HepG2 (cell line): ENCODE results near the gene ZBTB46. TPM values are rescaled to one million over a fixed set of nuclear protein-coding genes. Genes with fewer than 3 reads are reported as not detected.
A peak's percentile ranks its signal among the peaks of the same experiment; 100 is the strongest.

Source experiments
- ATRX ChIP-seq: sonication (generic); formaldehyde crosslinking; IDR thresholded peaks from 2 replicates; pipeline ENCODE4 v1.4.0; 2020; ENCODE audit warnings: missing genetic modification reagents, borderline replicate concordance
- GABPB1 ChIP-seq: IDR thresholded peaks from 2 replicates; pipeline ENCODE4 v1.6.1; 2016; ENCODE audit warnings: mild to moderate bottlenecking, missing genetic modification reagents, moderate library complexity, missing compliant biosample characterization
- HNRNPUL1 ChIP-seq: fragments of 200-400 bp; formaldehyde crosslinking; IDR thresholded peaks from 2 replicates; pipeline ENCODE4 v1.6.1; 2017; ENCODE audit warnings: low read depth, mild to moderate bottlenecking, low read length, moderate library complexity
- MAFF ChIP-seq: IDR thresholded peaks from 2 replicates; pipeline ENCODE4 v1.6.1; 2011; ENCODE audit warnings: low read depth, low read length, improper control_type of control experiment
- MAFK ChIP-seq, 2 experiments: IDR thresholded peaks in 1 of 2; conservative IDR thresholded peaks in 1 of 2; 2 replicates each; pipeline ENCODE4 v1.6.1; 2011; ENCODE audit warnings: improper control_type of control experiment in 2 of 2, low read length in 2 of 2
- NR2F1 ChIP-seq, 2 experiments: fragments of 450-650 bp in 1 of 2; formaldehyde crosslinking in 1 of 2; IDR thresholded peaks; 2 replicates each; pipeline versions ENCODE4 v1.5.0 to v1.6.1; 2016 to 2020; ENCODE audit warnings: mild to moderate bottlenecking in 1 of 2, missing compliant biosample characterization in 1 of 2, missing genetic modification reagents in 1 of 2, moderate library complexity in 1 of 2
- PHF21A ChIP-seq: sonication (generic); formaldehyde crosslinking; IDR thresholded peaks from 2 replicates; pipeline ENCODE4 v1.5.0; 2020; ENCODE audit warnings: mild to moderate bottlenecking, missing genetic modification reagents
- POLR2G ChIP-seq: fragments of 200-400 bp; formaldehyde crosslinking; IDR thresholded peaks from 2 replicates; pipeline ENCODE4 v1.6.1; 2018; ENCODE audit warnings: mild to moderate bottlenecking, low read depth, low read length, moderate library complexity
- SRSF4 ChIP-seq: fragments of 200-400 bp; formaldehyde crosslinking; IDR thresholded peaks from one replicate; pipeline ENCODE4 v1.6.1; 2018; ENCODE audit warnings: mild to moderate bottlenecking, low read depth, low read length, moderate library complexity; ENCODE audit not compliant: poor library complexity, severe bottlenecking
- ZMAT3 ChIP-seq: sonication (generic); formaldehyde crosslinking; conservative IDR thresholded peaks from 2 replicates; pipeline ENCODE4 v1.7.0; 2021; ENCODE audit warnings: missing genetic modification reagents
- ZNF768 ChIP-seq: sonication (generic); formaldehyde crosslinking; IDR thresholded peaks from 2 replicates; pipeline ENCODE4 v1.4.0; 2020; ENCODE audit warnings: missing genetic modification reagents
- ZSCAN29 ChIP-seq: sonication (generic); formaldehyde crosslinking; conservative IDR thresholded peaks from 2 replicates; pipeline ENCODE4 v1.4.0; 2020; ENCODE audit warnings: mild to moderate bottlenecking, missing genetic modification reagents
- polyA plus RNA-seq, 8 experiments: library from polyadenylated mRNA; depleted of rRNA in 3 of 8; stranded (reverse) in 7 of 8; unstranded in 1 of 8; fragments of >200 nt; fragmentation: Illumina TruSeq in 4 of 8; extraction: Trizol in 4 of 8; gene quantifications; 2 replicates each; pipeline versions ENCODE4 v1.2.1 to v1.2.3, GENCODE V29; 2011 to 2016; ENCODE audit warnings: low read depth in 4 of 8, missing spikeins in 1 of 8, mixed read lengths in 1 of 8; ENCODE audit not compliant: insufficient read depth in 1 of 8
- total RNA-seq, 5 experiments: library from RNA; depleted of rRNA; stranded (reverse); fragments of >200 nt; fragmentation: Illumina TruSeq; extraction: Trizol; gene quantifications; 2 replicates each; pipeline ENCODE4 v1.2.3, GENCODE V29; 2016; ENCODE audit warnings: low read depth in 1 of 5
- TF ChIP-seq, protein P1 (sequence below): sonication (generic); formaldehyde crosslinking; IDR thresholded peaks from 2 replicates; pipeline ENCODE4 v1.5.0; 2020; ENCODE audit warnings: missing genetic modification reagents, mild to moderate bottlenecking, borderline replicate concordance
- TF ChIP-seq, protein P2 (sequence below): sonication (generic); formaldehyde crosslinking; IDR thresholded peaks from 2 replicates; pipeline ENCODE4 v1.5.1; 2020; ENCODE audit warnings: mild to moderate bottlenecking, missing genetic modification reagents, moderate library complexity
- TF ChIP-seq, protein P3 (sequence below): sonication (generic); formaldehyde crosslinking; conservative IDR thresholded peaks from 2 replicates; pipeline ENCODE4 v1.4.0; 2020; ENCODE audit warnings: mild to moderate bottlenecking, missing genetic modification reagents, moderate library complexity
- TF ChIP-seq, protein P4 (sequence below): sonication (generic); formaldehyde crosslinking; IDR thresholded peaks from 2 replicates; pipeline ENCODE4 v1.4.0; 2020; ENCODE audit warnings: missing genetic modification reagents, low read depth, mild to moderate bottlenecking, borderline replicate concordance
- TF ChIP-seq, protein P5 (sequence below): IDR thresholded peaks from 2 replicates; pipeline ENCODE4 v1.6.1; 2016; ENCODE audit warnings: mild to moderate bottlenecking
- TF ChIP-seq, protein P6 (sequence below): sonication (generic); formaldehyde crosslinking; IDR thresholded peaks from 2 replicates; pipeline ENCODE4 v1.4.0; 2020; ENCODE audit warnings: missing genetic modification reagents; ENCODE audit errors: not compliant biosample characterization

Gene ZBTB46
- total and polyA plus RNA-seq, 2 of the 13 experiments (the other 11 are each of a cell fraction or from before 2014, with no cell fraction given), result 1.6 to 13.5 TPM

DNA sequence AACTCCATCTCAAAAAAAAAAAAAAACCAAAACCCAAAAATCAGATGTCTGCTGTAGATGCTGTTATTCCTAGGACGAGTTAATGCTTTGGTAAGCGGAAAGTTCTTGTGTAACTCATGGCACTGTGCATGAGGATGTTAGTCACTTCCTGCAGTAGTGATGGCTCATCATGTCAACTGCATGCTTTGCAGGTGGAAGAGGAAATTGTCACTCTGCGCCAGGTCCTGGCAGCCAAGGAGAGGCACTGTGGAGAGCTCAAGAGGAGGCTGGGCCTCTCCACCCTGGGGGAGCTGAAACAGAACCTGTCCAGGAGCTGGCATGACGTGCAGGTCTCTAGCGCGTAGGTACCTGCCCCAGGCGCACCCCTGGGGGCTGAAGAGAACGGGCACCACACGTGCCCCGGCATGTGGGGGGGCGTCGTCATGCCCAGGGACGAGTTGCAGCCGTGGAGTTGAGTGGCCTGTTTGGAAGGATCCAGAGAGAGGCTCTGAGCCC lies 42.5 kb upstream of the ZBTB46 start (continued):
- no peak for TF ChIP-seq ATRX (CRISPR knock-in tag)
- TF ChIP-seq MAFK (conservative IDR thresholded peaks at IDR 0.05 in 1 of 2, IDR thresholded peaks at IDR 0.05 in 1 of 2; ENCODE audit: low read length in 2 of 2), result peak; percentile 86 to 91
- TF ChIP-seq ZMAT3 (CRISPR knock-in tag), result no peak
- peak; percentile 80 for TF ChIP-seq MAFF
- TF ChIP-seq, protein P1, sequence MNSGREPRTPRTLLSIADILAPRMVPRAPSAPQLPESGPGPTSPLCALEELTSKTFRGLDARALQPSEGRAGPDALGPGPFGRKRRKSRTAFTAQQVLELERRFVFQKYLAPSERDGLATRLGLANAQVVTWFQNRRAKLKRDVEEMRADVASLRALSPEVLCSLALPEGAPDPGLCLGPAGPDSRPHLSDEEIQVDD, result no peak
- TF ChIP-seq, protein P2, sequence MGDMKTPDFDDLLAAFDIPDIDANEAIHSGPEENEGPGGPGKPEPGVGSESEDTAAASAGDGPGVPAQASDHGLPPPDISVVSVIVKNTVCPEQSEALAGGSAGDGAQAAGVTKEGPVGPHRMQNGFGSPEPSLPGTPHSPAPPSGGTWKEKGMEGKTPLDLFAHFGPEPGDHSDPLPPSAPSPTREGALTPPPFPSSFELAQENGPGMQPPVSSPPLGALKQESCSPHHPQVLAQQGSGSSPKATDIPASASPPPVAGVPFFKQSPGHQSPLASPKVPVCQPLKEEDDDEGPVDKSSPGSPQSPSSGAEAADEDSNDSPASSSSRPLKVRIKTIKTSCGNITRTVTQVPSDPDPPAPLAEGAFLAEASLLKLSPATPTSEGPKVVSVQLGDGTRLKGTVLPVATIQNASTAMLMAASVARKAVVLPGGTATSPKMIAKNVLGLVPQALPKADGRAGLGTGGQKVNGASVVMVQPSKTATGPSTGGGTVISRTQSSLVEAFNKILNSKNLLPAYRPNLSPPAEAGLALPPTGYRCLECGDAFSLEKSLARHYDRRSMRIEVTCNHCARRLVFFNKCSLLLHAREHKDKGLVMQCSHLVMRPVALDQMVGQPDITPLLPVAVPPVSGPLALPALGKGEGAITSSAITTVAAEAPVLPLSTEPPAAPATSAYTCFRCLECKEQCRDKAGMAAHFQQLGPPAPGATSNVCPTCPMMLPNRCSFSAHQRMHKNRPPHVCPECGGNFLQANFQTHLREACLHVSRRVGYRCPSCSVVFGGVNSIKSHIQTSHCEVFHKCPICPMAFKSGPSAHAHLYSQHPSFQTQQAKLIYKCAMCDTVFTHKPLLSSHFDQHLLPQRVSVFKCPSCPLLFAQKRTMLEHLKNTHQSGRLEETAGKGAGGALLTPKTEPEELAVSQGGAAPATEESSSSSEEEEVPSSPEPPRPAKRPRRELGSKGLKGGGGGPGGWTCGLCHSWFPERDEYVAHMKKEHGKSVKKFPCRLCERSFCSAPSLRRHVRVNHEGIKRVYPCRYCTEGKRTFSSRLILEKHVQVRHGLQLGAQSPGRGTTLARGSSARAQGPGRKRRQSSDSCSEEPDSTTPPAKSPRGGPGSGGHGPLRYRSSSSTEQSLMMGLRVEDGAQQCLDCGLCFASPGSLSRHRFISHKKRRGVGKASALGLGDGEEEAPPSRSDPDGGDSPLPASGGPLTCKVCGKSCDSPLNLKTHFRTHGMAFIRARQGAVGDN (CRISPR knock-in tag), result no peak
- TF ChIP-seq GABPB1 (CRISPR knock-in tag), result no peak
- TF ChIP-seq, protein P3, sequence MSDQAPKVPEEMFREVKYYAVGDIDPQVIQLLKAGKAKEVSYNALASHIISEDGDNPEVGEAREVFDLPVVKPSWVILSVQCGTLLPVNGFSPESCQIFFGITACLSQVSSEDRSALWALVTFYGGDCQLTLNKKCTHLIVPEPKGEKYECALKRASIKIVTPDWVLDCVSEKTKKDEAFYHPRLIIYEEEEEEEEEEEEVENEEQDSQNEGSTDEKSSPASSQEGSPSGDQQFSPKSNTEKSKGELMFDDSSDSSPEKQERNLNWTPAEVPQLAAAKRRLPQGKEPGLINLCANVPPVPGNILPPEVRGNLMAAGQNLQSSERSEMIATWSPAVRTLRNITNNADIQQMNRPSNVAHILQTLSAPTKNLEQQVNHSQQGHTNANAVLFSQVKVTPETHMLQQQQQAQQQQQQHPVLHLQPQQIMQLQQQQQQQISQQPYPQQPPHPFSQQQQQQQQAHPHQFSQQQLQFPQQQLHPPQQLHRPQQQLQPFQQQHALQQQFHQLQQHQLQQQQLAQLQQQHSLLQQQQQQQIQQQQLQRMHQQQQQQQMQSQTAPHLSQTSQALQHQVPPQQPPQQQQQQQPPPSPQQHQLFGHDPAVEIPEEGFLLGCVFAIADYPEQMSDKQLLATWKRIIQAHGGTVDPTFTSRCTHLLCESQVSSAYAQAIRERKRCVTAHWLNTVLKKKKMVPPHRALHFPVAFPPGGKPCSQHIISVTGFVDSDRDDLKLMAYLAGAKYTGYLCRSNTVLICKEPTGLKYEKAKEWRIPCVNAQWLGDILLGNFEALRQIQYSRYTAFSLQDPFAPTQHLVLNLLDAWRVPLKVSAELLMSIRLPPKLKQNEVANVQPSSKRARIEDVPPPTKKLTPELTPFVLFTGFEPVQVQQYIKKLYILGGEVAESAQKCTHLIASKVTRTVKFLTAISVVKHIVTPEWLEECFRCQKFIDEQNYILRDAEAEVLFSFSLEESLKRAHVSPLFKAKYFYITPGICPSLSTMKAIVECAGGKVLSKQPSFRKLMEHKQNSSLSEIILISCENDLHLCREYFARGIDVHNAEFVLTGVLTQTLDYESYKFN (CRISPR knock-in tag), result no peak
- no peak; the same call in 1 of the 2 replicates for TF ChIP-seq POLR2G
- no peak for TF ChIP-seq HNRNPUL1
- TF ChIP-seq, protein P4, sequence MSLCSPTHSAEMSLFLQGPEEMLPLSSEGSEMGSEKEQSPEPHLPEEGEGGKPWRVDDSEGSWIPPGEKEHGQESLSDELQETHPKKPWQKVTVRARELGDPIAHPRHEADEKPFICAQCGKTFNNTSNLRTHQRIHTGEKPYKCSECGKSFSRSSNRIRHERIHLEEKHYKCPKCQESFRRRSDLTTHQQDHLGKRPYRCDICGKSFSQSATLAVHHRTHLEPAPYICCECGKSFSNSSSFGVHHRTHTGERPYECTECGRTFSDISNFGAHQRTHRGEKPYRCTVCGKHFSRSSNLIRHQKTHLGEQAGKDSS (CRISPR knock-in tag), result no peak
- TF ChIP-seq SRSF4, result no peak
- TF ChIP-seq NR2F1 (CRISPR knock-in tag; IDR thresholded peaks at IDR 0.05), result no peak
- no peak for TF ChIP-seq ZSCAN29
- TF ChIP-seq PHF21A (CRISPR knock-in tag), result no peak
- no peak for TF ChIP-seq ZNF768
- TF ChIP-seq, protein P5, sequence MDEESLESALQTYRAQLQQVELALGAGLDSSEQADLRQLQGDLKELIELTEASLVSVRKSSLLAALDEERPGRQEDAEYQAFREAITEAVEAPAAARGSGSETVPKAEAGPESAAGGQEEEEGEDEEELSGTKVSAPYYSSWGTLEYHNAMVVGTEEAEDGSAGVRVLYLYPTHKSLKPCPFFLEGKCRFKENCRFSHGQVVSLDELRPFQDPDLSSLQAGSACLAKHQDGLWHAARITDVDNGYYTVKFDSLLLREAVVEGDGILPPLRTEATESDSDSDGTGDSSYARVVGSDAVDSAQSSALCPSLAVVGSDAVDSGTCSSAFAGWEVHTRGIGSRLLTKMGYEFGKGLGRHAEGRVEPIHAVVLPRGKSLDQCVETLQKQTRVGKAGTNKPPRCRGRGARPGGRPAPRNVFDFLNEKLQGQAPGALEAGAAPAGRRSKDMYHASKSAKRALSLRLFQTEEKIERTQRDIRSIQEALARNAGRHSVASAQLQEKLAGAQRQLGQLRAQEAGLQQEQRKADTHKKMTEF (CRISPR knock-in tag), result no peak
- TF ChIP-seq, protein P6, sequence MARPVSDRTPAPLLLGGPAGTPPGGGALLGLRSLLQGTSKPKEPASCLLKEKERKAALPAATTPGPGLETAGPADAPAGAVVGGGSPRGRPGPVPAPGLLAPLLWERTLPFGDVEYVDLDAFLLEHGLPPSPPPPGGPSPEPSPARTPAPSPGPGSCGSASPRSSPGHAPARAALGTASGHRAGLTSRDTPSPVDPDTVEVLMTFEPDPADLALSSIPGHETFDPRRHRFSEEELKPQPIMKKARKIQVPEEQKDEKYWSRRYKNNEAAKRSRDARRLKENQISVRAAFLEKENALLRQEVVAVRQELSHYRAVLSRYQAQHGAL (CRISPR knock-in tag), result no peak
